Liver (tissue), 3 donors: Measurements from ENCODE around the gene MYO18B.

Experiments
- CTCF ChIP-seq: fragments of 150-350 bp; IDR thresholded peaks from 2 replicates; pipeline ENCODE4 v1.5.1; 2017; ENCODE audit warnings: improper control_type of control experiment, low read depth, low read length; ENCODE audit not compliant: missing input control
- EGR1 ChIP-seq, 2 donors: IDR thresholded peaks; 2 replicates each; pipeline ENCODE4 v1.6.1; 2016 to 2018; ENCODE audit warnings: antibody characterized with exemption in 2 of 2, low read depth in 2 of 2
- GABPA ChIP-seq, 2 donors: IDR thresholded peaks in 1 of 2; conservative IDR thresholded peaks in 1 of 2; 2 replicates each; pipeline ENCODE4 v1.6.1; 2016; ENCODE audit warnings: antibody characterized with exemption in 2 of 2, mild to moderate bottlenecking in 1 of 2, moderate library complexity in 1 of 2
- JUND ChIP-seq, 2 donors: IDR thresholded peaks; 2 replicates each; pipeline ENCODE4 v1.6.1; 2016; ENCODE audit warnings: antibody characterized with exemption in 2 of 2
- RAD21 ChIP-seq, 2 donors: IDR thresholded peaks; 2 replicates each; pipeline ENCODE4 v1.6.1; 2016; ENCODE audit warnings: antibody characterized with exemption in 2 of 2, mild to moderate bottlenecking in 2 of 2
- REST ChIP-seq: IDR thresholded peaks from 2 replicates; pipeline ENCODE4 v1.6.1; 2016; ENCODE audit warnings: antibody characterized with exemption, mild to moderate bottlenecking
- SP1 ChIP-seq: IDR thresholded peaks from 2 replicates; pipeline ENCODE4 v1.6.1; 2018; ENCODE audit warnings: antibody characterized with exemption, mild to moderate bottlenecking
- TAF1 ChIP-seq: conservative IDR thresholded peaks from 2 replicates; pipeline ENCODE4 v1.6.1; 2016; ENCODE audit warnings: antibody characterized with exemption, mild to moderate bottlenecking
- YY1 ChIP-seq: IDR thresholded peaks from 2 replicates; pipeline ENCODE4 v1.6.1; 2016; ENCODE audit warnings: antibody characterized with exemption, mild to moderate bottlenecking
- TF ChIP-seq, protein P1 (sequence below): IDR thresholded peaks from 2 replicates; pipeline ENCODE4 v1.6.1; 2016; ENCODE audit warnings: antibody characterized with exemption
- TF ChIP-seq, protein P2 (sequence below): IDR thresholded peaks from 2 replicates; pipeline ENCODE4 v1.6.1; 2016; ENCODE audit warnings: antibody characterized with exemption
- donor health status: healthy.
- donor health status: healthy.

DNA sequence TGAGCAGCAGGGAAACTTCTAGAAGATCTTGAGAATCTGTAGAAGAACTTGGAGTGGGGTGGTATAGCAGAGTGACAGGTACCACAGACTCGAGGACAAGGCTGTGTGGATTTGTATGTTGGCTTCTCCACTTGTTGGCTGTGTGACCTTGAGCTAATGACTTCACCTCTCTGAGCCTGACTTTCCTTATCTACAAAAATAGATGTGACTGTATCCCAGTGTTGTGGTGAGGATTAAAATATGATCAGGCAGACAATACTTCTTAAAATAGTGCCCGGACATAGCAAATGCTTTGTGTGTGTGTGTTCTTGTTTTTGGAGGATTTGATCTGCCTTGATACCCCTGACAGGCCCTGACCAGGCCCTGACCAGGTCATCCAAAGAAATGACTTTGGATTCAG lies 40.8 kb downstream of the MYO18B start:
- TF ChIP-seq CTCF: no peak
- TF ChIP-seq YY1: no peak
- TF ChIP-seq, protein P1, sequence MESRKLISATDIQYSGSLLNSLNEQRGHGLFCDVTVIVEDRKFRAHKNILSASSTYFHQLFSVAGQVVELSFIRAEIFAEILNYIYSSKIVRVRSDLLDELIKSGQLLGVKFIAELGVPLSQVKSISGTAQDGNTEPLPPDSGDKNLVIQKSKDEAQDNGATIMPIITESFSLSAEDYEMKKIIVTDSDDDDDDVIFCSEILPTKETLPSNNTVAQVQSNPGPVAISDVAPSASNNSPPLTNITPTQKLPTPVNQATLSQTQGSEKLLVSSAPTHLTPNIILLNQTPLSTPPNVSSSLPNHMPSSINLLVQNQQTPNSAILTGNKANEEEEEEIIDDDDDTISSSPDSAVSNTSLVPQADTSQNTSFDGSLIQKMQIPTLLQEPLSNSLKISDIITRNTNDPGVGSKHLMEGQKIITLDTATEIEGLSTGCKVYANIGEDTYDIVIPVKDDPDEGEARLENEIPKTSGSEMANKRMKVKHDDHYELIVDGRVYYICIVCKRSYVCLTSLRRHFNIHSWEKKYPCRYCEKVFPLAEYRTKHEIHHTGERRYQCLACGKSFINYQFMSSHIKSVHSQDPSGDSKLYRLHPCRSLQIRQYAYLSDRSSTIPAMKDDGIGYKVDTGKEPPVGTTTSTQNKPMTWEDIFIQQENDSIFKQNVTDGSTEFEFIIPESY: no peak
- no peak for TF ChIP-seq JUND (IDR thresholded peaks at IDR 0.05)
- TF ChIP-seq RAD21 (IDR thresholded peaks at IDR 0.05): no peak
- no peak for TF ChIP-seq GABPA (IDR thresholded peaks at IDR 0.05 in 1 of 2, conservative IDR thresholded peaks at IDR 0.05 in 1 of 2)
- no peak for TF ChIP-seq EGR1 (IDR thresholded peaks at IDR 0.05; ENCODE audit: low read depth in 2 of 2)
- no peak for TF ChIP-seq TAF1
- no peak for TF ChIP-seq REST
- TF ChIP-seq, protein P2, sequence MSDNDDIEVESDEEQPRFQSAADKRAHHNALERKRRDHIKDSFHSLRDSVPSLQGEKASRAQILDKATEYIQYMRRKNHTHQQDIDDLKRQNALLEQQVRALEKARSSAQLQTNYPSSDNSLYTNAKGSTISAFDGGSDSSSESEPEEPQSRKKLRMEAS: no peak
- no peak for TF ChIP-seq SP1
